Trophoblast cell (in vitro differentiated cells and primary cell): ENCODE results near the gene PRKN.

ENCODE experiments used
- DNase-seq, 2 donors: peaks; one replicate each; pipeline ENCODE4 v3.0.0-alpha.2; 2016
- H2AFZ ChIP-seq: 2 replicates; pipeline ENCODE4 v1.6.1; 2013; ENCODE audit warnings: low read length, moderate library complexity, mild to moderate bottlenecking; ENCODE audit not compliant: insufficient read depth, poor library complexity
- H2AK5ac ChIP-seq: 2 replicates; pipeline ENCODE4 v1.6.1; 2013; ENCODE audit warnings: mild to moderate bottlenecking, low read length
- H2BK120ac ChIP-seq: 2 replicates; pipeline ENCODE4 v1.6.1; 2013; ENCODE audit warnings: low read length, mild to moderate bottlenecking, moderate library complexity; ENCODE audit not compliant: insufficient read depth, poor library complexity
- H2BK12ac ChIP-seq: 2 replicates; pipeline ENCODE4 v1.6.1; 2013; ENCODE audit warnings: mild to moderate bottlenecking, low read length, moderate library complexity
- H2BK5ac ChIP-seq: 2 replicates; pipeline ENCODE4 v1.6.1; 2013; ENCODE audit warnings: low read length, low read depth, moderate library complexity, mild to moderate bottlenecking; ENCODE audit not compliant: poor library complexity
- H3K14ac ChIP-seq: 2 replicates; pipeline ENCODE4 v1.6.1; 2013; ENCODE audit warnings: mild to moderate bottlenecking, low read length
- H3K18ac ChIP-seq: 2 replicates; pipeline ENCODE4 v1.6.1; 2013; ENCODE audit warnings: mild to moderate bottlenecking, low read length
- H3K23ac ChIP-seq: 2 replicates; pipeline ENCODE4 v1.6.1; 2013; ENCODE audit warnings: low read length
- H3K27ac ChIP-seq: 2 replicates; pipeline ENCODE4 v1.5.1; 2013; ENCODE audit warnings: low read depth, mild to moderate bottlenecking, inconsistent platforms, low read length, moderate library complexity
- H3K27me3 ChIP-seq: 2 replicates; pipeline ENCODE4 v1.6.1; 2013; ENCODE audit warnings: inconsistent platforms, mild to moderate bottlenecking, low read length, moderate library complexity; ENCODE audit not compliant: insufficient read depth
- H3K36me3 ChIP-seq, 2 experiments: 1 replicate in 1 of 2; 2 replicates in 1 of 2; pipeline ENCODE4 v1.6.1; 2013; ENCODE audit warnings: low read length in 2 of 2, mild to moderate bottlenecking in 2 of 2, moderate library complexity in 1 of 2; ENCODE audit not compliant: insufficient read depth in 2 of 2, control insufficient read depth in 1 of 2
- H3K4ac ChIP-seq: 2 replicates; pipeline ENCODE4 v1.6.1; 2013; ENCODE audit warnings: low read depth, mild to moderate bottlenecking, low read length, moderate library complexity
- H3K4me1 ChIP-seq, 2 experiments: 1 replicate in 1 of 2; 2 replicates in 1 of 2; pipeline ENCODE4 v1.6.1; 2013; ENCODE audit warnings: low read length in 2 of 2, mild to moderate bottlenecking in 2 of 2, moderate library complexity in 1 of 2; ENCODE audit not compliant: insufficient read depth in 2 of 2, control insufficient read depth in 1 of 2
- H3K4me2 ChIP-seq: 2 replicates; pipeline ENCODE4 v1.6.1; 2013; ENCODE audit warnings: inconsistent platforms, mild to moderate bottlenecking, low read length, moderate library complexity
- H3K4me3 ChIP-seq: 2 replicates; pipeline ENCODE4 v1.5.1; 2013; ENCODE audit warnings: mild to moderate bottlenecking, low read depth, low read length, inconsistent platforms
- H3K79me1 ChIP-seq: one replicate; pipeline ENCODE4 v1.6.1; 2013; ENCODE audit warnings: low read length
- H3K79me2 ChIP-seq: 2 replicates; pipeline ENCODE4 v1.6.1; 2013; ENCODE audit warnings: low read length, mild to moderate bottlenecking; ENCODE audit not compliant: control insufficient read depth, insufficient read depth, poor library complexity
- H3K9ac ChIP-seq: 2 replicates; pipeline ENCODE4 v1.6.1; 2013; ENCODE audit warnings: mild to moderate bottlenecking, low read length
- H3K9me3 ChIP-seq: 2 replicates; pipeline ENCODE4 v1.6.1; 2013; ENCODE audit warnings: low read depth, mild to moderate bottlenecking, control low read depth, inconsistent platforms, low read length; ENCODE audit not compliant: insufficient read depth
- H4K12ac ChIP-seq: 2 replicates; pipeline ENCODE4 v1.6.1; 2013; ENCODE audit warnings: low read depth, mild to moderate bottlenecking, low read length, moderate library complexity
- H4K8ac ChIP-seq: 2 replicates; pipeline ENCODE4 v1.6.1; 2013; ENCODE audit warnings: low read depth, mild to moderate bottlenecking, low read length, moderate library complexity
- H4K91ac ChIP-seq: one replicate; pipeline ENCODE4 v1.6.1; 2013; ENCODE audit warnings: low read depth, mild to moderate bottlenecking, low read length, moderate library complexity
- WGBS: extraction: QIAGEN DNeasy Blood & Tissue Kit; methylation state at CpG from one replicate; pipeline ENCODE4 v1.1.7; 2013; ENCODE audit warnings: missing lambda C conversion rate; ENCODE audit not compliant: insufficient read length, insufficient coverage; ENCODE audit errors: extremely low coverage; 5-methylcytosine and 5-hydroxymethylcytosine counted together

PRKN gene

DNA sequence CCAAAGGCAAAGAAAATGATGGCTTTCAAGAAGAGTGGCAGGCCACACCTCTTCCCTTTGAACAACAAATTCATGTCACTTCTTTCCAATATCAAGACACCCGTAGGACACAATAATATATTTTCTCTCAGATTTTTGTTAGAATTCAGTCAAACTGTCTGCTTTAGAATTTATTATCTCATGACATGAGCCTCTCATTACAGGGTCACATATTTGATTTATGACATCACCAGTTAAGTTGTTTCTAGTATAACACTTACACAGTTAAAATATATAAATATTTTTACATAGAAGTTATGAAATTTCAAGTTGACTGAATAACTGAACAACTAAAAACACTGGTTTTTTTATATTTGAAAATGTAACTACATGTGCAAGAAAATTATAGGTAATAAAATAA lies 1133.2 kb downstream of the PRKN start:
- no peaks in the 10 kb centered on the region for H3K27me3 ChIP-seq
- H3K36me3 ChIP-seq, result no peaks in the 10 kb centered on the region
- no peak overlapping the region for H3K4me2 ChIP-seq
- no peak overlapping the region for H2AK5ac ChIP-seq
- H3K18ac ChIP-seq, result no peak overlapping the region
- no peak for DNase-seq
- H4K12ac ChIP-seq, result no peak overlapping the region
- no peak overlapping the region for H2BK5ac ChIP-seq
- H3K4ac ChIP-seq, result no peak overlapping the region
- H4K8ac ChIP-seq, result no peak overlapping the region
- H3K9me3 ChIP-seq, result peaks cover 2% of the 10 kb centered on the region
- H3K79me1 ChIP-seq, result no peaks in the 10 kb centered on the region
- no peaks in the 10 kb centered on the region for H3K4me1 ChIP-seq
- WGBS, result no CpG with 5 or more reads among the region's 1 CpG
- no peaks in the 10 kb centered on the region for H3K79me2 ChIP-seq
- no peak overlapping the region for H3K4me3 ChIP-seq
- no peak overlapping the region for H3K9ac ChIP-seq
- no peak overlapping the region for H2BK120ac ChIP-seq
- H3K14ac ChIP-seq, result no peak overlapping the region
- H2AFZ ChIP-seq, result no peak overlapping the region
- H4K91ac ChIP-seq, result no peak overlapping the region
- no peak overlapping the region for H3K23ac ChIP-seq
- no peak overlapping the region for H3K27ac ChIP-seq
- no peak overlapping the region for H2BK12ac ChIP-seq

DNA sequence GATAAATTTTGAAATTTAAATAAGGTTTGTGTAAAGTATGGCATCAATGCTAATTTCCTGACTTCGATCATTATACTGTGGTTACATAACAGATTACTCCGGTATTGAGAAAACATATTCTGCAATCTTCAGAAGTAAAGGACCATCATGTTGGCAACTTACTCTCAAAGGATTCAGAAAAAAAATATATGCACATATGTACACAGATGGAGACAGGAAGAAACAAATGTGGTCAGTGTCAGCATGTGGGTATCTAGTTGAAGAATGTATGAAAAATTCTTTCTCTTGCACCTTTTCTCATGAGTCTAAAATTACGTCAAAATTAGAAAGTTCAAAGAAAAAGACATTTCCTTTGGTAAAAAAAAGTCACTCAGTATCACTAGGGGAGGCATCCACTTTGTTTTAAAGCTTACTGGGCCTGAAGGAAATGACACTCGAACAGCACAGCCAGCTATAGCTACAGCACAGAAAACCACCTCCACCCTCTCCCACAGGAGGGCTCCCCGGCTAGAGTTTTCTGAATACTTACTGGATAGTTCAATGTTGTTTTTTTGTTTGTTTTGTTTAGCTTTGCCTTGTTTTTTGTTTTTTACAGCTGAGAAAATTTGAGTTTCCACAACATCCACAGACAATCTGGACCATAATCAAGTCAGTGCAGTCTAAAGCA lies 1136.5 kb downstream of the PRKN start:
- Histone ChIP-seq H3K27ac (no peak overlapping the region), H3K18ac (no peak overlapping the region), H2AK5ac (no peak overlapping the region), H3K79me1 (no peaks in the 10 kb centered on the region), H3K14ac (no peak overlapping the region), H3K4me1 (no peaks in the 10 kb centered on the region), H2BK5ac (no peak overlapping the region), H3K79me2 (no peaks in the 10 kb centered on the region), H4K12ac (no peak overlapping the region), H3K4ac (no peak overlapping the region), H3K23ac (no peak overlapping the region), H3K9ac (no peak overlapping the region), H4K8ac (no peak overlapping the region), H3K9me3 (peaks cover 2% of the 10 kb centered on the region), H4K91ac (no peak overlapping the region), H3K36me3 (no peaks in the 10 kb centered on the region), H3K4me2 (no peak overlapping the region), H2BK12ac (no peak overlapping the region), H2BK120ac (no peak overlapping the region), H3K4me3 (no peak overlapping the region), H2AFZ (no peak overlapping the region), H3K27me3 (no peaks in the 10 kb centered on the region)
- no peak for DNase-seq
- no CpG with 5 or more reads among the region's 5 CpGs for WGBS

DNA sequence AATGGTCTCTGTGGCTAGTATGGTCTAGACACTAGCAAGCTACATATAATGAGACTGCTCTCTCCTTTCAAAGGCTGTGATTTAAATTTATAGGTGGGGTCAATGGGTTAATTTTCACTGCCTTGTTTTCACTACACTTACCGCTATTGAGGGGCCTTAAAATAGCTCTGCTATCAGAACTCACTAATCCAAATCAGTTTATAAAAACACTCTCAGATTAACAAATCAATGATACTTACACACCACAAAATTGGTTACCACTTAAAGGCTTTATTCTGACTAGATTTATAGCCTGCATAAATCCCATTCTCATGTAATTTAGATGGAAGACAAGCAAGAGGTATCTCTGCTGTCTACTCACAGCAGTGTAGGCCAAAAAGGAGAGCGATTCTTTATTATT lies 1140.7 kb downstream of the PRKN start:
- Histone ChIP-seq H3K4me1 (no peaks in the 10 kb centered on the region), H3K14ac (no peak overlapping the region), H4K12ac (no peak overlapping the region), H3K4me3 (no peak overlapping the region), H3K23ac (no peak overlapping the region), H2BK12ac (no peak overlapping the region), H3K9ac (no peak overlapping the region), H4K91ac (no peak overlapping the region), H2AFZ (no peak overlapping the region), H2BK120ac (no peak overlapping the region), H4K8ac (no peak overlapping the region), H3K27me3 (no peaks in the 10 kb centered on the region), H3K27ac (no peak overlapping the region), H2AK5ac (no peak overlapping the region), H3K9me3 (no peaks in the 10 kb centered on the region), H3K36me3 (no peaks in the 10 kb centered on the region), H3K4ac (no peak overlapping the region), H2BK5ac (no peak overlapping the region), H3K79me1 (no peaks in the 10 kb centered on the region), H3K4me2 (no peak overlapping the region), H3K18ac (no peak overlapping the region), H3K79me2 (no peaks in the 10 kb centered on the region)
- DNase-seq, result no peak
- no CpG with 5 or more reads among the region's 2 CpGs for WGBS

DNA sequence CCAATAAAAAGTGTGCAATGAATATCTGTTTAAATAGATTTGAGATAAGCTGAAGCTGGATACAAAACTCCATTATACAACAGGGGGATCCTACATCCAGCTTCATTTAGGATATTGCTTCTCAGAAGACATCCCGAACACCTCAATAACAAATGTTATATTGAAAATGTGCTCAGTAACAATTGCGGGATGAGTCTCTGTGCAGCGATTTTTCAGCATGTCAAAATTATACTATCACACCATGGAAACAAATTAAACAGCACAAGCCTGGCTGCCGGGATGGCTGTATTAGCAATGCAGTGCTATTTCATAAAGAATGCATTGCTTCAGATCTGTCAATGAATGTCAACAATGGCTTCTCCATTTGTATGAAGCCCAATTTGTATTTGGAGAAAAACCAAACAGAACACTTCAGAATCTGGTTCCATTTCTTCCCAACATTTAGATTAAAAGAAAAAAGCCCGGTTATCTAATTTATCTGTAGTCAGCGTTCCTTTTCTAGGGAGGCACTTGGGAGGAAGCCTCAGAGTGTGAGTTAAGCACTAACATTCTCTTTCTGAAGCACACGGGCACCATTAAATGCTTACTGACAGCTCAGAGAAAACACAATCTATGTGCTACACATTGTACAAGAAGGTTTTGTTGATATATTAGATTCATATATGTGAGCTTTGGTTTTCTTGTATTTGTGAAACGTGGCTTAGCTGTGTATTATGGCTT lies 1142.8 kb downstream of the PRKN start:
- Histone ChIP-seq H4K91ac (no peak overlapping the region), H4K8ac (no peak overlapping the region), H3K79me2 (no peaks in the 10 kb centered on the region), H2BK12ac (no peak overlapping the region), H3K79me1 (no peaks in the 10 kb centered on the region), H3K4ac (no peak overlapping the region), H3K36me3 (no peaks in the 10 kb centered on the region), H3K27me3 (no peaks in the 10 kb centered on the region), H2BK120ac (no peak overlapping the region), H2BK5ac (no peak overlapping the region), H4K12ac (no peak overlapping the region), H3K4me1 (no peaks in the 10 kb centered on the region), H2AK5ac (no peak overlapping the region), H3K9me3 (no peaks in the 10 kb centered on the region), H2AFZ (no peak overlapping the region), H3K18ac (no peak overlapping the region), H3K9ac (no peak overlapping the region), H3K14ac (no peak overlapping the region), H3K4me3 (no peak overlapping the region), H3K4me2 (no peak overlapping the region), H3K23ac (no peak overlapping the region), H3K27ac (no peak overlapping the region)
- no CpG with 5 or more reads among the region's 8 CpGs for WGBS
- DNase-seq, result no peak
